ENCODE data around the gene TUBB. TPM values are rescaled to one million over a fixed set of nuclear protein-coding genes. Genes with fewer than 3 reads are reported as not detected.

Gene TUBB
- total RNA-seq, 1 donor from 2014 or later: 267 TPM

Other genes starting within 250 kb of the TUBB start
- 440 and 959 TPM in 2 replicates for gene HLA-E, start 230.8 kb upstream of the TUBB start, total RNA-seq
- gene GNL1, start 163.9 kb upstream of the TUBB start, total RNA-seq: 31.8 and 41.1 TPM in 2 replicates
- 2.0 and 2.2 TPM in 2 replicates for gene PRR3, start 163.1 kb upstream of the TUBB start, total RNA-seq
- gene ABCF1, start 148.9 kb upstream of the TUBB start, total RNA-seq: 24.6 and 41.9 TPM in 2 replicates
- 7.0 and 12.5 TPM in 2 replicates for gene PPP1R10, start 103.1 kb upstream of the TUBB start, total RNA-seq
- 38.1 and 55.8 TPM in 2 replicates for gene MRPS18B, start 102.5 kb upstream of the TUBB start, total RNA-seq
- gene ATAT1, start 93.5 kb upstream of the TUBB start, total RNA-seq: 2.2 and 5.0 TPM in 2 replicates
- gene C6orf136, start 73.2 kb upstream of the TUBB start, total RNA-seq: 3.1 and 5.6 TPM in 2 replicates
- 25.1 and 32.5 TPM in 2 replicates for gene DHX16, start 47.3 kb upstream of the TUBB start, total RNA-seq
- gene PPP1R18, start 33.7 kb upstream of the TUBB start, total RNA-seq: 31.5 and 33.6 TPM in 2 replicates
- gene NRM, start 29.4 kb upstream of the TUBB start, total RNA-seq: 1.6 and 2.2 TPM in 2 replicates
- 3.0 and 4.1 TPM in 2 replicates for gene MDC1, start 3.1 kb upstream of the TUBB start, total RNA-seq
- 48.8 and 56.2 TPM in 2 replicates for gene FLOT1, start 22.3 kb downstream of the TUBB start, total RNA-seq
- 72.6 and 148 TPM in 2 replicates for gene IER3, start 24.2 kb downstream of the TUBB start, total RNA-seq
- gene DDR1, start 164.2 kb downstream of the TUBB start, total RNA-seq: 4.8 and 6.3 TPM in 2 replicates
- gene GTF2H4, start 187.9 kb downstream of the TUBB start, total RNA-seq: 8.3 and 12.9 TPM in 2 replicates
- gene VARS2, start 193.9 kb downstream of the TUBB start, total RNA-seq: 13.9 and 15.5 TPM in 2 replicates
- gene SFTA2, start 211.8 kb downstream of the TUBB start, total RNA-seq: not detected in 2 replicates
- not detected in 2 replicates for gene MUCL3, start 220.6 kb downstream of the TUBB start, total RNA-seq

Measured in lung microvascular endothelial cell (primary cell).